ENCODE results near the gene DRAXIN.

DRAXIN gene, protein sequence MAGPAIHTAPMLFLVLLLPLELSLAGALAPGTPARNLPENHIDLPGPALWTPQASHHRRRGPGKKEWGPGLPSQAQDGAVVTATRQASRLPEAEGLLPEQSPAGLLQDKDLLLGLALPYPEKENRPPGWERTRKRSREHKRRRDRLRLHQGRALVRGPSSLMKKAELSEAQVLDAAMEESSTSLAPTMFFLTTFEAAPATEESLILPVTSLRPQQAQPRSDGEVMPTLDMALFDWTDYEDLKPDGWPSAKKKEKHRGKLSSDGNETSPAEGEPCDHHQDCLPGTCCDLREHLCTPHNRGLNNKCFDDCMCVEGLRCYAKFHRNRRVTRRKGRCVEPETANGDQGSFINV

DNA sequence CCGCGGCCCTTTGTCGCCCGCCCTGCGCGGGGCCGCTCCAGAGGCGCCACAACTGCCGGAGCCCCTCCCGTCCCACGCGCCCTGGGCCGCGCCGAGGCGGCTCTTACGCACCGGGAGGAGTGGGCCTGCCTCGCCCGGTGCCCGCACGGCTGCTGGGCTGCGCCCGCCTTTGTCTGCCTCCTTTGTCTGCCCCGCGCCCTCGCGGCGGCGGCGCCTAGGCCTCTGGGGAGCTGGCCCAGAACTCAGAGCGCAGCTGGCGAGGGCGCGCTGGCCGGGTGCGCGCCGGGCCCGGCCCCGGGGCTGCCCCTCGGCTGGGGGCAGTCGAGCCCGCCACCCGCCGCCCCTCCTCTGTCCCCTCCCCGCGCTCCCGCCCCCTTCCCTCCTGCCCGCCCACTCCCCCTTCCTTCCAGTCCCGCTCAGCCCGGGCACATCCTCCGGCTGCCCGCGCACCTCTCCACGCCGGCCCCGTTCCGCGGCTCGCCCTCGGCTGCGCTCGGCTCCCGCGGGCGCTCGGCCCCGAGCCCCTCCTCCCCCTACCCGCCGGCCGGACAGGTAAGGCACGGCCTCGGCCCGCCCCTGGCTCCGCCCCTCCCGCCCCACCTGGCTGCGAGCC, at the start of gene DRAXIN:
Gene DRAXIN (plus strand): TSS at position 409 of the 613 bp plus-strand sequence. CDS start 14,549 bp downstream, outside the sequence.
- no peak for DNase-seq (ENCODE audit: low spot score)

GRCh38 chr1:11641776-11642305, 49.7 kb upstream of the DRAXIN start:
- no peak for DNase-seq (ENCODE audit: low spot score)

DNA sequence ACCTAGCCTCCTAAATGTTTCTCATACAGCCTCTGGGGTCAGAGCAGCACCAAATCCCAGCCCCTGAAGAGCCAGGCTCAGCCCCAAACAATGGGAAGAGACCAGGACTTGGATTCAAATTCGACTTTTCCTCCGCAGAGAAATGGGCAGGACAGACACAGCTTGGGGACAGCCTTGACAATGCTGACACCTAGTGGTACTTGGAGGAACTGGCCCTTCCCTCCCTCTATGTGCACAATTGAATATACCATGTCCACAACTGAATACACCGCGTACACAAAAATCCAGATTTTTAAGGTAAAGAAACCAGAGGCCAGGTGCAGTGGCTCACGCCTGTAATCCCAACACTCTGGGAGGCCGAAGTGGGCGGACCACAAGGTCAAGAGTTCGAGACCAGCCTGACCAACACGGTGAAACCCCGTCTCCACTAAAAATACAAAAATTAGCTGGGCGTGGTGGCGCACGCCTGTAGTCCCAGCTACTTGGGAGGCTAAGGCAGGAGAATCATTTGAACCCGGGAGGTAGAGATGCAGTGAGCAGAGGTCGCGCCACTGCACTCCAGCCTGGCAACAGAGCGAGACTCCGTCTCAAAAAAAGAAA, 49.0 kb upstream of the DRAXIN start:
- peak; percentile 69 for DNase-seq (ENCODE audit: low spot score)

DNA sequence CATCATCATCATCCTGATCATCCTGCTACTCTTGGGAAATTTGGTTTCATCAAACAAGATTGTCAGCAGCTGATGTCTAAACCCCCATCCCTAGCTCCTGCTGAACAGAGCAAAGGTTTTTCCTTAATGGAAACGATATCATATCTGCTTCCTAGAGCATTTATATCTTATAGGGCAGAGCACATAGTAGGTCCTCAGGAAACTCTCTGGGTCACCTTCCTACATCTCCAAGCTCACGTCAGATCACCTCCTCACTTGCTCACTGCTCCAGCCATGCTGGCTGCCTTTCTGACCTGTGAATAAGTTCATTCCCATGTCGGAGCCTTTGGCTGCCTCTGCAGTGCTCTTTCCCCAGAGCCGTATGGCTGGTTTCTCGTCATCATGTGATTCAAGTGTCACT, 47.7 kb upstream of the DRAXIN start:
- no peak for DNase-seq (ENCODE audit: low spot score)

GRCh38 chr1:11645270-11645669, 46.2 kb upstream of the DRAXIN start:
- no peak for DNase-seq (ENCODE audit: low spot score)

- peak; percentile 68 for DNase-seq (ENCODE audit: low spot score)
Observed at GRCh38 chr1:11645670-11646265, 45.7 kb upstream of the DRAXIN start.

DNA sequence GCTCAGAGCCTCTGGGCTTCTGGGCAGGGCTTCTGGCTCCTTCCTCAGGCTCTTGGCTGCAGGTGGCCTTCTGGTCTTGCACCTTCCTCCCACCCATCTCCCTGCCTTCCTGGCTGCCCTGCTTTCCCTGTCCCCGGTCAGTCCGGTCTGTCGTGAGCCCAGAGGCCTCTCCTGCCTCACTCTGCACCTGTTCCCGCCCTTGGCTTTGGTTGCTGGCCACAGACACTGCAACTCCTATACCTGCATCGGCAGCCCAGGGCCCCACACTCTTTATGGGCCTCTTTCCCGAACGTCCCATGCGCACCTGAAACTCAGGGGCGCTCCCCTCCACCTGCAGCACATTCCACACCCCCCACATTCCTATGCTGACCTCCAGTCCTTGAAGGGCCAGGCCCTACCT, 45.2 kb upstream of the DRAXIN start:
- DNase-seq (ENCODE audit: low spot score) = no peak

DNA sequence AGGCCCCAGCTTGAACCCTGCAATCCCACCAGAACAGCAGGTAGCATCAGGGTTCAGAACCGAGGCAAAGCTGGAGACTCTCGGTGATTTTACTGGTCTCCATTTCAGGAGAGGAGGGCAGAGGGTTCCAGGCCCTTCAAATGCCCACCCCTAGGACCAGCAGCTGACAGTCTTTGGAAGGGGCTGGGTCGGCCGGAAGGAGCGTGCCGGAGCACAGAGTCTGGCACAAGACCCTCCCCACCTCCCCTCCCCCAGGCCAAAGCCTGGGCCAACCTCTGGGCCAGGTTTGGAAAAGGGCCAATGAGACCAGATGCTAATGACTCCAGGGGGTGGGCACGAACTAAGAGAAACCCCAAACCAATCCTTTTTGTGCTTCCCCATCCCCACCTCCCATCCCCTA, 44.2 kb upstream of the DRAXIN start:
- DNase-seq (ENCODE audit: low spot score) = no peak

DNA sequence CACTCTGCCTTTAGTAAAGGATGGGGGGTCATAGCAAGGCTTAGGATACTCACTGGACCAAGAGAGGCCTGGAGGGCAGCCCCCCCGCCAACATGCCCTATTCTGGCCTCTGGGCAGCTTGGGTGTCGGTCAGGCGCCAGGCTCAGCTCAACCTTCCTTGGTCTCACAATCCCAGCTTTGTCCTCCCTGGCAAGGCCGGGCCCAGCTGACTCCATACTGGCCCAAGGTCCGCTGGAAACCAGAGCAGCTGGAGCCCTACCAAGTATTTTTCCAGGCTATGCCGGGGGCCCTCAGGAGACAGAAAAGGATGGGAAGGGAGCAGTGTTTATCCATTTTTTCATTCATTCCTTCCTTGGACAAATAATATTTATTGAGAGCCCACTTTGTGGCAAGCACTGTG, 43.5 kb upstream of the DRAXIN start:
- no peak for DNase-seq (ENCODE audit: low spot score)

DNA sequence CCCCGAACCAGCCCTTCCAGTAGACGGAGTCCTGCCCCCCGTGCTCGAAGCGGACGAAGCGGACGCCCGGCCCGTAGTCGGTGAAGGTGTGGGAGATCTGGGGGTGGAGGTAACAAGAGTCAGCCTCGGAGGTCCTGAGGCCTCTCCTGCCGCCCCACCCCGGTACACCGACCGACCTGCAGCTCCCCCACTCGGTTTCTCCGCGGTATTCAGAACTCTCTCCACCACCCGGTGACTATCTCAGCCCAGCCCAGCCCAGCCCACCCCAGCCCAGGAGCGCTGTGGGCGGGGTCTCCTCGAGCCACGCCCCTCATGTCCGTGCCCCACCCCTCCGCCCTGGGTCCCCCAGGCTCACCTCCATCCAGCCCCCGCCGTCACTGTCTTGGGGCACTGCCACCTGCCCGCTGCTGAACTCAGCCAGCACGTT, 42.8 kb upstream of the DRAXIN start:
- DNase-seq (ENCODE audit: low spot score) = peak; percentile 24

- DNase-seq (ENCODE audit: low spot score) = no peak
Observed at GRCh38 chr1:11649237-11649623, 42.3 kb upstream of the DRAXIN start.

GRCh38 chr1:11649624-11650330, 41.7 kb upstream of the DRAXIN start:
- DNase-seq (ENCODE audit: low spot score) = no peak

DNA sequence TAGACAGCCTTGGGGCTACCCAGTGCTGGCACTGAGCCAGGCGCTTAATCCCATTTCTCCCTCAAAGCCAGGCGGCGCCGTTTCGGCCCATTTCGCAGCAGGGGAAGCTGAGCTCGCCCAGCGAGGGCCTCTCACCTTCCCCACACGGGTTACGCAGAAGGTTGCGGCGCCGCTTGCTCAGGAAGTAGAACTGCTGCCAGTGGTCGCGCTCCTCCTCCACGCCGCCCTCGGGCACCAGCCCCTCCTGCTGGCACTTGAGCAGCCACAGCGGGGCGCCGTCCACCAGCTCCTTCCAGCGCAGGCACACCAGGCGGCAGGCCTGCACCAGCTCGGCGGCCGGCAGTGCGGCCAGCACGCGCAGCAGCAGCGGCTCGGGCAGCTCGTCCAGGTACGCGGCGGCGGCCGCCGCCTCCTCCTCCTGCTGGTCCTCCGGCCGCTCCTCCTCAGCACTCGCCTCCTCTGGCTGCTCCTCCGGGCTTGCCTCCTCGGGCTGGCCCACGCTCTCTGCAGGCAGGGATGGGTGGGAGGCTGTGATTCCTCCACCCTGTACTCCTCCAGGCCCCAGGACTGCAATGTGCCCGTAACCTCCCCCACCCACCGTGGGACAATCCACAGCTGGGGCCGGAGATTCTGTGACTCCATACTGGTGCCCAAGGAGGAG, 41.0 kb upstream of the DRAXIN start:
- peak; percentile 25 for DNase-seq (ENCODE audit: low spot score)

GRCh38 chr1:11651017-11651416, 40.5 kb upstream of the DRAXIN start:
- no peak for DNase-seq (ENCODE audit: low spot score)

DNA sequence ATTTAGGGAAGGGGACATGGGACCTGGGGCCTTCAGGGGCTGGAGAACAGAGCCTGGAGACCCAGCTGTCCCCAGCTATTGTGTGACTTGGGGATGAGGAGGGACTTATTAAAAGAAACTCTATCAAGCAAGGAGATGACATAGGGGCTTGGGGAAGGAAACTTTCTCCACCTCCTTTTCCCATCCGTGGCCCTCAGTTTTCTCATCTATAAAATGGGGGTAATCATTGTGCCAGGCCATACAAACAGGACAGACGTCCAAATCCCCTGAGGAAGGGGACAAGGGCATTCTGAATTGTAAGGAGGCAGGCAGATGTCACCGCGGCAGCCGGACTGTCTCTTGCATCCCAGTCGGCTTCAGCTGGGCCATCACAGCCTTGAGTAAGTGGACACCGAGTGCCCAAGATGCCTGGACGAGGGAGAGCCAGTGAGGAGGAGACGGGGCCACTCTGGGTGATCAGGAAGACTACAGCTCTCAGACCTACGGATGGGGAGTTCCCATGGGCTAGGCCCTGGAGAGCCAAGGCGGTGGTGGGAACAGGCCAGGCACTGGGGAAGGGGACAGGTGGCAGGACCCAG, 39.2 kb upstream of the DRAXIN start:
- no peak for DNase-seq (ENCODE audit: low spot score)

GRCh38 chr1:11653101-11653860, 38.2 kb upstream of the DRAXIN start:
- no peak for DNase-seq (ENCODE audit: low spot score)

DNA sequence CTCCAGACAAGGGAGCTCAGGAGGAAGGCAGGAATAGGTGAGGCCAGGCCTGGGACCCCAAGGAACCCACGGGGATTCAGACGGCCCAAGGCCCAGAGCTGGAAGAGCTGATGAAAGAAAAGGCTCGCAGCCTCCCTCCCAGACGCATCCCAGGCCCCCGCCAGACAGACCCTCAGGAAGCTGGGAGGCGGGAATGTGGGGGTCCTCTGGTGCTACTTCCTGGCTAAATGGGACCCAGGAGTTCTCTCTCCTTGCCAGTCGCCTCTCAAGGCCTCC, 37.7 kb upstream of the DRAXIN start:
- no peak for DNase-seq (ENCODE audit: low spot score)

DNA sequence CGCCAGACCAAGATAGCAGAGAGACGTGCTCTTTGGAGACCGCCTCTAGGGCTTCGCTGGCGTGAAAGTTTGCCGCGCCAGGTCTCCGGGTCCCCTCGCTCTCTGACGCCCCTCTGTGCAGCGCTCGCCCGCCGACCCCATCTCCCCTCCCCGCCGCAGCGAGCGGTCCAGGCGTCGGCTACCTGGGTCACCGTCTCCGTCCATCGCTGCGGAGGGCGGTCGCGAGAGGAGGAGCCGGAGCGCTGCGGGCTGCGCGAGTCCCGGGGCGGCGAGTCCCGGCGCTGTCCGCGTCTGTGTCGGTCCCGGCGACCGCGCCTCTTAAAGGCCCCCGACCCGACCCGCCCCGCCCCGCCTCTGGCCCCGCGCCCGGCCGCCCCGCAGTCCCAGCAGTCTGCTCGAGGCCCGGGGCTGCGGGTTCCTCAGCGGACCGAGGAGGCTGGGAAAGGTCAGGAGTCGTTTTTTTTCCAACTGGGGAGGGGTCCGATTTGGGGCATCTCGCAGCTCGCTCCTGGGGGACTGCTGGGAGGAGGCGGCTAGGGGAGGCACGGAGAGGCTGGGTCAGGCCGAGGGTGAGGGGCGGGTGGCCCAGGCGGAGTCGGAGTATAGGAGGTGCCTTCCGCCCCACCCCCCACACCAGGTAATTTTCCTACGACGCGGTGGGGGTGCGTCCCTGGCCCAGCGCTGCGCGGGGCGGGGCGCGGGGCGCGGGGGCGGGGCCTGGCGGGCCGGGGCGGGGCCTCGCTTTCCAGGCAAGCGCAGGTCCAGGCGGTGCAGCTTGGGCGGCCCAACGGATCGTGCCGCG, 37.2 kb upstream of the DRAXIN start, which contains the start of the genes FBXO2 and FBXO44:
Gene FBXO2 (minus strand): TSS at position 293 of the 802 bp plus-strand sequence. CDS start 89 bp downstream, at position 204.
Gene FBXO44 (plus strand): TSS at position 741 of the 802 bp plus-strand sequence. CDS start 959 bp downstream, outside the sequence.
- no peak for DNase-seq (ENCODE audit: low spot score)
